Measurements from ENCODE around the gene CHTF8. TPM values are rescaled to one million over a fixed set of nuclear protein-coding genes. Genes with fewer than 3 reads are reported as not detected.
A peak's percentile ranks its signal among the peaks of the same experiment; 100 is the strongest.

CHTF8 gene
- total RNA-seq, 1 donor from 2014 or later: 86.4 TPM

DNA sequence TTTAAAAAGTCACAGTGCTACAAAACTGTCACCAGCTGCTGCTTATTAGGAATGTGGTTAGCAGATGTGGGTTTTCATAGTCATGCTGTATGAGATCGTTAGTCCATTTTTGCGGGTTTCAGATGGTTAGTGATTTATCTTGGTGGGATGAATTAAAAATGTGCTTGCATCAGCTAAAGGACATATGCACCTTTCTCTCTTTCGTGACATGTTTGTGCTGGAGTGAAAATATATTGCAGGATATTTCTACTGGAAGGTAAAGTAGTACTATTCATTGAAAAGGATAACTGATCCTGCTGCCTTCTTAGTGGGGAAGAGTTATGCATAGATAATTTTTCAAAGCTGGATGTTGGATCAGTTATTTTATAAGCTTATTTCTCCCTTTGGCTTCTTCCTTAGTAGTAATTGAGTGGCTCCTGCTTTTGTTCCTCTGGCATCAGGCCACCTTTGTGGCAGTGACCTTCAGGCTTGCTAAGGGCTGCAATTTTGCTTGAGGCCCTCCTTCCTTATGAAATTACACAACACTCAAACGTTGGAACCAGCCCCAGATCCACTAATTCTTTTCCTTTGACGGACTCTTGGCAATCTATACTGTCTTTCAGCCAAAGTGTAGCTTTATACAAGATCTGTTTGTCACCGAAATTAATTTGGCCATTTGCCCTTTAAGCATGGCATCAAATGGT, 47.1 kb upstream of the CHTF8 start:
- H3K36me3 Mint-ChIP-seq (ENCODE audit: low read depth, unreplicated experiment): peaks cover 2% of the 10 kb centered on the region
- Histone ChIP-seq H3K27ac (ENCODE audit: low read depth, low read length) (peak overlapping the region; percentile 0), H3K4me3 (ENCODE audit: insufficient read depth, low read depth, low read length) (no peak overlapping the region), H3K79me2 (ENCODE audit: insufficient read depth, low read length) (no peaks in the 10 kb centered on the region), H3K9me3 (ENCODE audit: insufficient read depth, low read depth, low read length) (no peaks in the 10 kb centered on the region), H4K20me1 (ENCODE audit: insufficient read depth, low read length) (no peaks in the 10 kb centered on the region), H3K4me1 (ENCODE audit: insufficient read depth, low read length) (peaks cover 22% of the 10 kb centered on the region), H3K9ac (ENCODE audit: low read length) (no peak overlapping the region), H2AFZ (ENCODE audit: low read depth, low read length) (no peak overlapping the region), H3K4me2 (ENCODE audit: low read length) (peak overlapping the region; percentile 31), H3K27me3 (ENCODE audit: insufficient read depth, low read length) (no peaks in the 10 kb centered on the region), H3K36me3 (ENCODE audit: insufficient read depth, low read length) (no peaks in the 10 kb centered on the region)
- peak; percentile 86 for DNase-seq (ENCODE audit: low read depth)
- no peaks in the 10 kb centered on the region for H3K9me3 Mint-ChIP-seq (ENCODE audit: unreplicated experiment)
- H3K4me1 Mint-ChIP-seq (ENCODE audit: low read depth, unreplicated experiment): peaks cover 16% of the 10 kb centered on the region
- H3K27me3 Mint-ChIP-seq (ENCODE audit: low read depth, unreplicated experiment): no peaks in the 10 kb centered on the region
- FAIRE-seq: no peak
- peak overlapping the region; percentile 77 for H3K27ac Mint-ChIP-seq (ENCODE audit: unreplicated experiment)
- TF ChIP-seq EZH2 (IDR thresholded peaks at IDR 0.05; ENCODE audit: insufficient read depth, low read length): no peak
- TF ChIP-seq, protein P1, sequence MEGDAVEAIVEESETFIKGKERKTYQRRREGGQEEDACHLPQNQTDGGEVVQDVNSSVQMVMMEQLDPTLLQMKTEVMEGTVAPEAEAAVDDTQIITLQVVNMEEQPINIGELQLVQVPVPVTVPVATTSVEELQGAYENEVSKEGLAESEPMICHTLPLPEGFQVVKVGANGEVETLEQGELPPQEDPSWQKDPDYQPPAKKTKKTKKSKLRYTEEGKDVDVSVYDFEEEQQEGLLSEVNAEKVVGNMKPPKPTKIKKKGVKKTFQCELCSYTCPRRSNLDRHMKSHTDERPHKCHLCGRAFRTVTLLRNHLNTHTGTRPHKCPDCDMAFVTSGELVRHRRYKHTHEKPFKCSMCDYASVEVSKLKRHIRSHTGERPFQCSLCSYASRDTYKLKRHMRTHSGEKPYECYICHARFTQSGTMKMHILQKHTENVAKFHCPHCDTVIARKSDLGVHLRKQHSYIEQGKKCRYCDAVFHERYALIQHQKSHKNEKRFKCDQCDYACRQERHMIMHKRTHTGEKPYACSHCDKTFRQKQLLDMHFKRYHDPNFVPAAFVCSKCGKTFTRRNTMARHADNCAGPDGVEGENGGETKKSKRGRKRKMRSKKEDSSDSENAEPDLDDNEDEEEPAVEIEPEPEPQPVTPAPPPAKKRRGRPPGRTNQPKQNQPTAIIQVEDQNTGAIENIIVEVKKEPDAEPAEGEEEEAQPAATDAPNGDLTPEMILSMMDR (IDR thresholded peaks at IDR 0.05; ENCODE audit: insufficient read depth, low read depth, low read length): no peak
- no peak overlapping the region for H3K4me3 Mint-ChIP-seq (ENCODE audit: unreplicated experiment)

DNA sequence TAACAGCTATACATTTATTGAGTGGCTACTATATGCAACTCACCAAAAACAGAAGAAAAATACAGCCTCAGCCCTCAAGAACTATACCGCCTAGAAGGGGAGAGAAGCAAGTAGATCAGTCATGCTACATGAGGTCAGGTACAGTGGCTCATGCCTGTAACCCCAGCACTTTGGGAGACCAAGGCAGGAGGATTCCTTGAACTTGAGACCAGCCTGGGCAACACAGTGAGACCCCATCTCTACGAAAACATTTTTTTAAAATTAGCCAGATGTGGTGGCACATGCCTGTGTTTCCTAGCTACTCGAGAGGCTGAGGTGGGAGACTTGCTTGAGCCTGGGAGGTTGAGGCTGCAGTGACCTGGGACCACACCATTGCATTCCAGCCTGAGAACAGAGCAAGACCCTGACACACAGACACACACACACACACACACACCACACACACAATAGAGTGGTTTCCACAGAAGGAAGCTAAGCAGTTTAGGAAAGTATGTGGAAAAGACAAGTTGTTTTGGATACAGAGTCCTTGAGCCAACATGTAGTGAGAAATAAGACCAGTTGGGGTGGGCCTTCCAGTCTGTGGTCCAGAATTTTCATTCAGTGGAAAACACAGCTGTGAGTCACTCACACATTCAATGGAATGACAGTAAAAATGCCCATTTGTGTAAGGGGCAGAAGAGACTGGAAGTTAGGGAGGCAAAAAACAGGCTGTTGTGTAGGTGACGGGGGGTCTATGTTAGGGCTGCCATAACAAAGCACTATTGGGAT, 43.8 kb upstream of the CHTF8 start:
- Histone ChIP-seq H3K9ac (ENCODE audit: low read length) (no peak overlapping the region), H3K4me1 (ENCODE audit: insufficient read depth, low read length) (peaks cover 33% of the 10 kb centered on the region), H3K36me3 (ENCODE audit: insufficient read depth, low read length) (no peaks in the 10 kb centered on the region), H2AFZ (ENCODE audit: low read depth, low read length) (no peak overlapping the region), H3K27me3 (ENCODE audit: insufficient read depth, low read length) (no peaks in the 10 kb centered on the region), H3K79me2 (ENCODE audit: insufficient read depth, low read length) (no peaks in the 10 kb centered on the region), H3K27ac (ENCODE audit: low read depth, low read length) (peak overlapping the region; percentile 40), H4K20me1 (ENCODE audit: insufficient read depth, low read length) (no peaks in the 10 kb centered on the region), H3K9me3 (ENCODE audit: insufficient read depth, low read depth, low read length) (no peaks in the 10 kb centered on the region), H3K4me3 (ENCODE audit: insufficient read depth, low read depth, low read length) (no peak overlapping the region), H3K4me2 (ENCODE audit: low read length) (no peak overlapping the region)
- Mint-ChIP-seq H3K9me3 (ENCODE audit: unreplicated experiment) (no peaks in the 10 kb centered on the region), H3K4me3 (ENCODE audit: unreplicated experiment) (no peak overlapping the region), H3K27ac (ENCODE audit: unreplicated experiment) (peak overlapping the region; percentile 78), H3K36me3 (ENCODE audit: low read depth, unreplicated experiment) (peaks cover 2% of the 10 kb centered on the region), H3K4me1 (ENCODE audit: low read depth, unreplicated experiment) (peaks cover 39% of the 10 kb centered on the region), H3K27me3 (ENCODE audit: low read depth, unreplicated experiment) (no peaks in the 10 kb centered on the region)
- FAIRE-seq (no peak), DNase-seq (ENCODE audit: low read depth) (peak; percentile 85)
- TF ChIP-seq, protein P1 (IDR thresholded peaks at IDR 0.05; ENCODE audit: insufficient read depth, low read depth, low read length): no peak
- no peak for TF ChIP-seq EZH2 (IDR thresholded peaks at IDR 0.05; ENCODE audit: insufficient read depth, low read length)
